Karpas-422 (cell line): Measurements from ENCODE around the gene MED13L. TPM values are rescaled to one million over a fixed set of nuclear protein-coding genes. Genes with fewer than 3 reads are reported as not detected.

Source experiments
- DNase-seq: peaks from one replicate; pipeline ENCODE4 v3.0.0-alpha.2; 2015
- H2AFZ ChIP-seq: fragments of 200-600 bp; sonication (generic); 2 replicates; pipeline ENCODE4 v1.6.1; 2014; ENCODE audit warnings: antibody characterized with exemption, low read length, mixed read lengths
- H3K27ac ChIP-seq: fragments of 200-600 bp; sonication (generic); 2 replicates; pipeline ENCODE4 v1.5.1; 2014; ENCODE audit warnings: mild to moderate bottlenecking, low read length, moderate library complexity
- H3K27me3 ChIP-seq: fragments of 200-600 bp; sonication (generic); 2 replicates; pipeline ENCODE4 v1.6.1; 2014; ENCODE audit warnings: low read length, mixed read lengths
- H3K36me3 ChIP-seq: fragments of 200-600 bp; sonication (generic); 2 replicates; pipeline ENCODE4 v1.6.1; 2014; ENCODE audit warnings: low read length, mixed read lengths; ENCODE audit not compliant: insufficient read depth
- H3K4me1 ChIP-seq: fragments of 200-600 bp; sonication (generic); 2 replicates; pipeline ENCODE4 v1.6.1; 2014; ENCODE audit warnings: mild to moderate bottlenecking, low read length, mixed read lengths
- H3K4me2 ChIP-seq: fragments of 200-600 bp; sonication (generic); 2 replicates; pipeline ENCODE4 v1.6.1; 2014; ENCODE audit warnings: low read length, low read depth, mild to moderate bottlenecking; ENCODE audit not compliant: poor library complexity, severe bottlenecking
- H3K4me3 ChIP-seq: fragments of 200-600 bp; sonication (generic); 2 replicates; pipeline ENCODE4 v1.5.1; 2014; ENCODE audit warnings: mild to moderate bottlenecking, antibody characterized with exemption, low read length, mixed read lengths
- H3K79me2 ChIP-seq: fragments of 200-600 bp; sonication (generic); 2 replicates; pipeline ENCODE4 v1.6.1; 2014; ENCODE audit warnings: mild to moderate bottlenecking, low read length, mixed read lengths
- H3K9ac ChIP-seq: fragments of 200-600 bp; sonication (generic); 2 replicates; pipeline ENCODE4 v1.6.0; 2014; ENCODE audit warnings: low read length
- H3K9me2 ChIP-seq: fragments of 200-600 bp; sonication (generic), shearing (Covaris generic); replicated peaks from 2 replicates; pipeline ENCODE4 v1.6.0; 2014; ENCODE audit warnings: mild to moderate bottlenecking, low read length, moderate library complexity; ENCODE audit not compliant: insufficient read depth
- H3K9me3 ChIP-seq: fragments of 300-700, 200-600 bp; sonication (generic); 2 replicates; pipeline ENCODE4 v1.6.1; 2014; ENCODE audit warnings: low read length, mixed read lengths
- H4K20me1 ChIP-seq: fragments of 200-600 bp; sonication (generic); 2 replicates; pipeline ENCODE4 v1.6.1; 2014; ENCODE audit warnings: mild to moderate bottlenecking, antibody characterized with exemption, low read length, low read depth; ENCODE audit not compliant: insufficient read depth
- total RNA-seq: library from RNA; depleted of rRNA; stranded (reverse); fragments of >200 nt; shearing (Covaris generic); gene quantifications from 2 replicates; pipeline ENCODE4 v1.2.3, GENCODE V29; 2014; ENCODE audit warnings: low replicate concordance

MED13L gene
- total RNA-seq, 1 experiment from 2014 or later, result 37.5 TPM

- Histone ChIP-seq H3K27ac (no peak overlapping the region), H3K4me2 (no peak overlapping the region), H4K20me1 (peaks cover 68% of the 10 kb centered on the region)
Measured at GRCh38 chr12:116159175-116159574, 118.3 kb downstream of the MED13L start.

GRCh38 chr12:116157845-116158267, 119.6 kb downstream of the MED13L start:
- Histone ChIP-seq H2AFZ (no peak overlapping the region), H3K9me3 (no peaks in the 10 kb centered on the region), H3K4me1 (no peaks in the 10 kb centered on the region), H3K27ac (no peak overlapping the region), H4K20me1 (peaks cover 77% of the 10 kb centered on the region), H3K4me3 (no peak overlapping the region), H3K36me3 (no peaks in the 10 kb centered on the region), H3K4me2 (no peak overlapping the region), H3K9ac (no peak overlapping the region), H3K9me2 (no peaks in the 10 kb centered on the region), H3K79me2 (no peaks in the 10 kb centered on the region), H3K27me3 (no peaks in the 10 kb centered on the region)
- DNase-seq, result no peak

More at GRCh38 chr12:116159175-116159574, 118.3 kb downstream of the MED13L start:
- no peak for DNase-seq
- H3K4me3 ChIP-seq, result no peak overlapping the region
- no peaks in the 10 kb centered on the region for H3K36me3 ChIP-seq
- H2AFZ ChIP-seq, result no peak overlapping the region
- no peaks in the 10 kb centered on the region for H3K4me1 ChIP-seq
- H3K9me2 ChIP-seq, result no peaks in the 10 kb centered on the region
- H3K79me2 ChIP-seq, result no peaks in the 10 kb centered on the region
- H3K27me3 ChIP-seq, result no peaks in the 10 kb centered on the region
- H3K9ac ChIP-seq, result no peak overlapping the region
- no peaks in the 10 kb centered on the region for H3K9me3 ChIP-seq

GRCh38 chr12:116156614-116157013, 120.9 kb downstream of the MED13L start:
- no peak overlapping the region for H3K9ac ChIP-seq
- no peaks in the 10 kb centered on the region for H3K9me3 ChIP-seq
- no peak overlapping the region for H3K4me3 ChIP-seq
- H3K4me1 ChIP-seq, result no peaks in the 10 kb centered on the region
- H3K9me2 ChIP-seq, result no peaks in the 10 kb centered on the region
- H3K27ac ChIP-seq, result no peak overlapping the region
- no peak overlapping the region for H2AFZ ChIP-seq
- H4K20me1 ChIP-seq, result peaks cover 72% of the 10 kb centered on the region
- H3K4me2 ChIP-seq, result no peak overlapping the region
- H3K36me3 ChIP-seq, result no peaks in the 10 kb centered on the region
- no peaks in the 10 kb centered on the region for H3K27me3 ChIP-seq
- H3K79me2 ChIP-seq, result no peaks in the 10 kb centered on the region
- DNase-seq, result no peak

GRCh38 chr12:116155383-116155782, 122.1 kb downstream of the MED13L start:
- Histone ChIP-seq H3K27me3 (no peaks in the 10 kb centered on the region), H3K4me1 (no peaks in the 10 kb centered on the region), H3K36me3 (no peaks in the 10 kb centered on the region), H3K9ac (no peak overlapping the region), H3K4me3 (no peak overlapping the region), H3K9me2 (no peaks in the 10 kb centered on the region), H4K20me1 (peaks cover 67% of the 10 kb centered on the region), H3K79me2 (no peaks in the 10 kb centered on the region), H3K4me2 (no peak overlapping the region), H3K27ac (no peak overlapping the region), H3K9me3 (no peaks in the 10 kb centered on the region), H2AFZ (no peak overlapping the region)
- no peak for DNase-seq

- H2AFZ ChIP-seq, result no peak overlapping the region
- DNase-seq, result no peak
- H3K27ac ChIP-seq, result no peak overlapping the region
- H3K9ac ChIP-seq, result no peak overlapping the region
- H3K36me3 ChIP-seq, result no peaks in the 10 kb centered on the region
- H3K9me3 ChIP-seq, result no peaks in the 10 kb centered on the region
- H3K79me2 ChIP-seq, result no peaks in the 10 kb centered on the region
- no peak overlapping the region for H3K4me2 ChIP-seq
- no peaks in the 10 kb centered on the region for H3K27me3 ChIP-seq
- peaks cover 70% of the 10 kb centered on the region for H4K20me1 ChIP-seq
- H3K4me3 ChIP-seq, result no peak overlapping the region
- H3K4me1 ChIP-seq, result no peaks in the 10 kb centered on the region
- no peaks in the 10 kb centered on the region for H3K9me2 ChIP-seq
Measured at GRCh38 chr12:116153983-116154382, 123.5 kb downstream of the MED13L start.

GRCh38 chr12:116153113-116153512, 124.4 kb downstream of the MED13L start:
- Histone ChIP-seq H3K9ac (no peak overlapping the region), H4K20me1 (peaks cover 68% of the 10 kb centered on the region), H3K79me2 (no peaks in the 10 kb centered on the region), H3K4me3 (no peak overlapping the region), H3K9me2 (no peaks in the 10 kb centered on the region), H3K4me1 (no peaks in the 10 kb centered on the region), H3K27ac (no peak overlapping the region), H3K9me3 (no peaks in the 10 kb centered on the region), H3K36me3 (no peaks in the 10 kb centered on the region), H2AFZ (no peak overlapping the region), H3K27me3 (no peaks in the 10 kb centered on the region), H3K4me2 (no peak overlapping the region)
- no peak for DNase-seq

GRCh38 chr12:116152268-116152667, 125.2 kb downstream of the MED13L start:
- Histone ChIP-seq H3K9me3 (no peaks in the 10 kb centered on the region), H3K27me3 (no peaks in the 10 kb centered on the region), H4K20me1 (peaks cover 60% of the 10 kb centered on the region), H3K27ac (no peak overlapping the region), H3K9ac (no peak overlapping the region), H3K4me2 (no peak overlapping the region), H3K9me2 (no peaks in the 10 kb centered on the region), H3K4me3 (no peak overlapping the region), H3K4me1 (no peaks in the 10 kb centered on the region), H2AFZ (no peak overlapping the region), H3K79me2 (no peaks in the 10 kb centered on the region), H3K36me3 (no peaks in the 10 kb centered on the region)
- DNase-seq, result no peak

- no peaks in the 10 kb centered on the region for H3K9me3 ChIP-seq
- no peaks in the 10 kb centered on the region for H3K79me2 ChIP-seq
- H3K9ac ChIP-seq, result no peak overlapping the region
- no peaks in the 10 kb centered on the region for H3K27me3 ChIP-seq
- peaks cover 51% of the 10 kb centered on the region for H4K20me1 ChIP-seq
- no peaks in the 10 kb centered on the region for H3K36me3 ChIP-seq
- no peak overlapping the region for H2AFZ ChIP-seq
- no peak for DNase-seq
- no peaks in the 10 kb centered on the region for H3K4me1 ChIP-seq
- no peak overlapping the region for H3K4me2 ChIP-seq
- no peak overlapping the region for H3K4me3 ChIP-seq
- no peak overlapping the region for H3K27ac ChIP-seq
- H3K9me2 ChIP-seq, result no peaks in the 10 kb centered on the region
Measured at GRCh38 chr12:116150452-116150851, 127.0 kb downstream of the MED13L start.

- H3K9me2 ChIP-seq, result no peaks in the 10 kb centered on the region
- H3K36me3 ChIP-seq, result no peaks in the 10 kb centered on the region
- H3K27ac ChIP-seq, result no peak overlapping the region
- no peak overlapping the region for H3K4me2 ChIP-seq
- no peaks in the 10 kb centered on the region for H3K9me3 ChIP-seq
- H3K79me2 ChIP-seq, result no peaks in the 10 kb centered on the region
- H3K9ac ChIP-seq, result no peak overlapping the region
- peaks cover 51% of the 10 kb centered on the region for H4K20me1 ChIP-seq
- no peaks in the 10 kb centered on the region for H3K27me3 ChIP-seq
- no peak overlapping the region for H2AFZ ChIP-seq
- H3K4me1 ChIP-seq, result no peaks in the 10 kb centered on the region
- H3K4me3 ChIP-seq, result no peak overlapping the region
- DNase-seq, result no peak
Measured at GRCh38 chr12:116150001-116150400, 127.5 kb downstream of the MED13L start.
